Lung (tissue), 12 donors: ENCODE data around the gene GMPR2. TPM values are rescaled to one million over a fixed set of nuclear protein-coding genes. Genes with fewer than 3 reads are reported as not detected.

Experiments
- ATAC-seq: fragments of 200-7000 bp; cut with Tn5 transposase; one replicate; pipeline ENCODE4 v1.9.1; 2020; ENCODE audit warnings: moderate number of reproducible peaks; ENCODE audit not compliant: insufficient read depth, low FRiP score
- DNase-seq, 3 donors: peaks; one replicate each; pipeline ENCODE4 v3.0.0-alpha.2; 2013 to 2017
- H3K27ac ChIP-seq, 2 donors: one replicate each; pipeline ENCODE4 v1.5.1; 2013; ENCODE audit warnings: mild to moderate bottlenecking in 2 of 2, moderate library complexity in 2 of 2, control low read depth in 1 of 2, inconsistent platforms in 1 of 2, low read depth in 1 of 2, low read length in 1 of 2
- H3K27me3 ChIP-seq, 3 donors: one replicate each; pipeline ENCODE4 v1.5.1; 2013; ENCODE audit warnings: low read length in 2 of 3; ENCODE audit not compliant: control insufficient read depth in 3 of 3, insufficient read depth in 3 of 3
- H3K36me3 ChIP-seq, 4 donors: one replicate each; pipeline ENCODE4 v1.5.1; 2013; ENCODE audit warnings: low read length in 4 of 4, mild to moderate bottlenecking in 1 of 4, moderate library complexity in 1 of 4; ENCODE audit not compliant: control insufficient read depth in 4 of 4, insufficient read depth in 4 of 4
- H3K4me1 ChIP-seq, 5 donors: one replicate each; pipeline ENCODE4 v1.5.1; 2013; ENCODE audit warnings: low read length in 5 of 5, mild to moderate bottlenecking in 2 of 5, moderate library complexity in 1 of 5; ENCODE audit not compliant: control insufficient read depth in 5 of 5, insufficient read depth in 5 of 5
- H3K4me3 ChIP-seq: one replicate; pipeline ENCODE4 v1.5.1; 2013; ENCODE audit warnings: mild to moderate bottlenecking, control low read depth, moderate library complexity
- H3K9ac ChIP-seq, 2 donors: one replicate each; pipeline ENCODE4 v1.5.1; 2013; ENCODE audit warnings: low read length in 2 of 2, control low read depth in 1 of 2; ENCODE audit not compliant: insufficient read depth in 1 of 2
- H3K9me3 ChIP-seq, 4 donors: one replicate each; pipeline ENCODE4 v1.5.1; 2013; ENCODE audit warnings: low read length in 3 of 4, mild to moderate bottlenecking in 1 of 4, moderate library complexity in 1 of 4; ENCODE audit not compliant: control insufficient read depth in 4 of 4, insufficient read depth in 3 of 4
- WGBS, 2 donors: extraction: QIAGEN DNeasy Blood & Tissue Kit; methylation state at CpG; one replicate each; pipeline ENCODE4 v1.1.7; 2013; 5-methylcytosine and 5-hydroxymethylcytosine counted together
- polyA plus RNA-seq, 2 donors: library from polyadenylated mRNA; stranded (reverse); fragments of 200-250 nt; gene quantifications; one replicate each; pipeline ENCODE4 v1.2.1, GENCODE V29; 2013
- total RNA-seq, 2 donors: library from RNA; depleted of rRNA in 1 of 2; stranded (reverse); fragments of >200 nt in 1 of 2; gene quantifications; one replicate each; pipeline ENCODE4 v1.2.1, GENCODE V29; 2014 to 2021
- TF ChIP-seq, protein P1 (sequence below): IDR thresholded peaks from 2 replicates; pipeline ENCODE4 v1.5.1; 2012; ENCODE audit warnings: mild to moderate bottlenecking; ENCODE audit errors: control extremely low read depth, extremely low read depth
- donor health status: control.
- donor health status: control.
- donor health status: Bipolar disorder and iron deficiency.
- donor health status: healthy.
- donor health status: DM: yes; HTN: yes; CAD: no.

Gene GMPR2
- total and polyA plus RNA-seq, 4 donors = 42.9 to 71.1 (median 63.1) TPM

DNA sequence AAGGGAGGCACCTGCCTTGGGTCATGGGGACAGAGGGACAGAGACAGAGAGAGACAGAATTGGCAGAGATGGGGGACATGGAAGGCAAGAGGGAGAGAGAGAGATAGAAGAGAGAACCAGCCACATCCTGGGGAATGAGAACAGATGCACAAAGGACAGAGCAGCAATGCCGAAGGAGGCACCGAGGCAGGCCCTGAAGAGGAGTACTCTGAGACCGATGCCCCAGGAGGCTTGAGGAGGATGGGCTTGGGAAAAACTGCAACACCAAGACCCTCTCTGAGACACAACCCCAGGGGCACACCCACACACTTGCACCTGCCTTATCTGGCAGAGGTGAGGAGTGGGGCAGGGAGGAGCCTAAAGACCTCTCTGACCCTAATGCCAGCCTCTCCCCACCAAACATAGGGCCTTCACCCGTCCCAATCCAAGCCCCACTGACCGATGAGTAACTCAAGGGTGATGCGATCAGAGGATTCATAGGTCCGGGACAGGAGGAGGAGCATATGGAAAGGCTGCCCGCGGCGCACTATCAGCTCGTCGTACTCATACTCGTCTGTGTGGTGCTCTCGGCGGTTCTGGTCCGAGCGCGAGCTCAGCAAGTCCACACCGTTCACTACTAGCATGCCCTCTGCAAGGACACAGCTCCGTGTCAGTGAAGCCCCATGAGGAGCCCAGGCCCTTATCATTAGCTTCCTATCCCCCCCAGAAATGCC, 28.7 kb downstream of the GMPR2 start:
- Histone ChIP-seq H3K4me1 (peaks cover 0 to 11% (median 7%) of the 10 kb centered on the region in 5 donors), H3K27ac (no peak overlapping the region), H3K9me3 (no peaks in the 10 kb centered on the region), H3K36me3 (peaks cover 0 to 9% (median 0%) of the 10 kb centered on the region in 4 donors), H3K9ac (no peak overlapping the region), H3K4me3 (no peak overlapping the region), H3K27me3 (no peaks in the 10 kb centered on the region)
- 92 to 93% methylated on average over 20 of the region's 20 CpGs for WGBS, 2 donors
- ATAC-seq = no peak
- DNase-seq = no peak
- TF ChIP-seq, protein P1, sequence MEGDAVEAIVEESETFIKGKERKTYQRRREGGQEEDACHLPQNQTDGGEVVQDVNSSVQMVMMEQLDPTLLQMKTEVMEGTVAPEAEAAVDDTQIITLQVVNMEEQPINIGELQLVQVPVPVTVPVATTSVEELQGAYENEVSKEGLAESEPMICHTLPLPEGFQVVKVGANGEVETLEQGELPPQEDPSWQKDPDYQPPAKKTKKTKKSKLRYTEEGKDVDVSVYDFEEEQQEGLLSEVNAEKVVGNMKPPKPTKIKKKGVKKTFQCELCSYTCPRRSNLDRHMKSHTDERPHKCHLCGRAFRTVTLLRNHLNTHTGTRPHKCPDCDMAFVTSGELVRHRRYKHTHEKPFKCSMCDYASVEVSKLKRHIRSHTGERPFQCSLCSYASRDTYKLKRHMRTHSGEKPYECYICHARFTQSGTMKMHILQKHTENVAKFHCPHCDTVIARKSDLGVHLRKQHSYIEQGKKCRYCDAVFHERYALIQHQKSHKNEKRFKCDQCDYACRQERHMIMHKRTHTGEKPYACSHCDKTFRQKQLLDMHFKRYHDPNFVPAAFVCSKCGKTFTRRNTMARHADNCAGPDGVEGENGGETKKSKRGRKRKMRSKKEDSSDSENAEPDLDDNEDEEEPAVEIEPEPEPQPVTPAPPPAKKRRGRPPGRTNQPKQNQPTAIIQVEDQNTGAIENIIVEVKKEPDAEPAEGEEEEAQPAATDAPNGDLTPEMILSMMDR = no peak

DNA sequence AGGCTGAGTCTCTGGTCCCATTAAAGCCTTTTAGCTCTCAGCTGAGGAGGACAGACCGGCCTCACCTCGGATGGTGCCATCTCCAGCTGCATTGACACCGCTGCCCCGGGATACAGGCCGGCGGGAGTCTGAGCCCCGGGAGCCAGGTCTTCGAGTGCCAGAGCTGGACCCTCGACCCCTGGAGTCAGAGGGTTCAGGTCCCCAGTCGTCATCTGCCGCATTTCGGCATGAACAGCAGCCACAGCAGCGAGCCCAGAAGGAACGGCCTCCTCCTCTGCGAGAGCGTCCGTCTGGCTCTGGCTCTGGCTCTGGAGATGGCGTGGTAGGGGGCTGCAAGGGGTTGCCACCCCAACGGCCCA, 29.2 kb downstream of the GMPR2 start:
- H3K9ac ChIP-seq = no peak overlapping the region
- no peaks in the 10 kb centered on the region for H3K9me3 ChIP-seq
- DNase-seq (no peak), ATAC-seq (no peak)
- H3K36me3 ChIP-seq = peaks cover under 1 to 14% (median 2%) of the 10 kb centered on the region in 4 donors
- WGBS, 2 donors = 92 to 94% methylated on average over 19 of the region's 19 CpGs
- H3K27me3 ChIP-seq = no peaks in the 10 kb centered on the region
- no peak overlapping the region for H3K27ac ChIP-seq
- TF ChIP-seq, protein P1 = no peak
- H3K4me3 ChIP-seq = no peak overlapping the region
- H3K4me1 ChIP-seq = peaks cover 0 to 11% (median 7%) of the 10 kb centered on the region in 5 donors

DNA sequence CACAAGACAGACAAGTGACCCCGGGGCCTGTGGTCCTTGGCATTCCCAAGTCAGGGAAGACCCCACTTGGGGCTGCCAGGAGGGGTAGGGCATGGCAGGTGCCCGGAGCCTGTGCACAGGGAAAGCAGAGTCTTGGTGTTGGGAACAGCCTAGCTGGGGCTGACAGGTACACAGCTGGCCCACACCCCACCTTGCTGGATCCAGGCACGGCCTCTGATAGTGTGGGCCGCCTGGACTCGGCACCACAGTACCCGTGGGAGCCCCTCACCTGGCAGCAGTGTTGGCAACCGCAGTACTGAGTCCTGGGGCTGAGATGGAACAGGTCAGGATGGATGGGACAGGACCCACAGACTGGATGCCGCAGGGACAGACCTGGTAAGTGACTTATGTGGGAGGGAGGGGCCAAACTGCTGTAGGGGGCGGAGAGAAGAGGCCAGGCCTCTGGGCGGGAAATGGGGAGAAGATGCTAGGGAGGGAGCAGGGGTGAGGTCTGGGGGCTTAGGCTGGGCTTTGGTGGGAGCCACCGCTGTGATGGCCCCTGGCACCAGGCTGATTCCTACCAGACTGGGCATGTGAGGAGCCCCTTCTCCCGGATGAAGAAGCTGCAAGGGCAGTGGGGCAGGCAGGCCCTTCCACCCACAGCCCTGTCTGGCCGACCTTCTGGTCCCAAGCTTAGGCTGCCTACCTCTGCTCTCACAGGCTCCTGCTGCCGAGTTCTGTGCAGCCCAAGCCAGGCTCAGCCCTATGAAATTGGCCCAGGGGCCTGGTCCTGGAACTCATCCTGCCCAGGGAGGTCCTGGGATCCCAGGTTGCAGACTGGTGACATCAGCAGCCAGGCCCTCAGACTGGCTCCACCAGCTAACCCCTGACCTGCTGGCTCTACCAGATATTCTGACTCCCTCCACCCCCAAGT, 30.3 kb downstream of the GMPR2 start, which contains the start of gene TGM1:
Gene TGM1, minus strand, starts transcription at position 357 of the 913 bp plus-strand sequence. CDS start 825 bp downstream, outside the sequence.
- Histone ChIP-seq H3K4me1 (peaks cover 0 to 11% (median 7%) of the 10 kb centered on the region in 5 donors), H3K36me3 (peaks cover 3 to 24% (median 7%) of the 10 kb centered on the region in 4 donors), H3K4me3 (no peak within 1 kb of the TSS), H3K27me3 (no peaks in the 10 kb centered on the region), H3K9ac (no peak within 1 kb of the TSS), H3K27ac (no peak within 1 kb of the TSS), H3K9me3 (no peaks in the 10 kb centered on the region)
- no peak for DNase-seq
- WGBS, 2 donors = 81 to 92% methylated on average over 14 of the region's 14 CpGs
- TF ChIP-seq, protein P1 = no peak
- no peak for ATAC-seq
